ENCODE data around the gene ASCC1.
"Not testable (repeated sequence)": the region's sequence is repeated elsewhere in the genome, so short reads cannot be mapped to it uniquely, and the experiment has no call there.

The ASCC1 gene

GRCh38 chr10:72170263-72170662 lies 45.8 kb downstream of the ASCC1 start:
- no peak for DNase-seq (ENCODE audit: low spot score)

- no peak for DNase-seq (ENCODE audit: low spot score)
Observed at GRCh38 chr10:72167118-72167517, 49.0 kb downstream of the ASCC1 start.

- no peak for DNase-seq (ENCODE audit: low spot score)
Observed at GRCh38 chr10:72164617-72165016, 51.5 kb downstream of the ASCC1 start.

GRCh38 chr10:72162978-72163377 lies 53.1 kb downstream of the ASCC1 start:
- DNase-seq (ENCODE audit: low spot score) = no peak

- no peak for DNase-seq (ENCODE audit: low spot score)
Observed at GRCh38 chr10:72158176-72158575, 57.9 kb downstream of the ASCC1 start.

- no peak for DNase-seq (ENCODE audit: low spot score)
Observed at GRCh38 chr10:72156223-72156622, 59.9 kb downstream of the ASCC1 start.

- DNase-seq (ENCODE audit: low spot score) = no peak
Observed at GRCh38 chr10:72152286-72152685, 63.8 kb downstream of the ASCC1 start.

- DNase-seq (ENCODE audit: low spot score) = not testable (repeated sequence)
Observed at GRCh38 chr10:72150746-72151478, 65.2 kb downstream of the ASCC1 start.

GRCh38 chr10:72147324-72147584 lies 68.8 kb downstream of the ASCC1 start:
- not testable (repeated sequence) for DNase-seq (ENCODE audit: low spot score)

GRCh38 chr10:72146559-72147323 lies 69.3 kb downstream of the ASCC1 start:
- no peak for DNase-seq (ENCODE audit: low spot score)

- DNase-seq (ENCODE audit: low spot score) = no peak
Observed at GRCh38 chr10:72146071-72146470, 70.0 kb downstream of the ASCC1 start.

GRCh38 chr10:72145657-72146056 lies 70.4 kb downstream of the ASCC1 start:
- no peak for DNase-seq (ENCODE audit: low spot score)

- no peak for DNase-seq (ENCODE audit: low spot score)
Observed at GRCh38 chr10:72140850-72141249, 75.2 kb downstream of the ASCC1 start.

GRCh38 chr10:72140174-72140573 lies 75.9 kb downstream of the ASCC1 start:
- no peak for DNase-seq (ENCODE audit: low spot score)

- no peak for DNase-seq (ENCODE audit: low spot score)
Observed at GRCh38 chr10:72137583-72137982, 78.5 kb downstream of the ASCC1 start.

GRCh38 chr10:72136225-72136624 lies 79.9 kb downstream of the ASCC1 start:
- DNase-seq (ENCODE audit: low spot score) = not testable (repeated sequence)

- no peak for DNase-seq (ENCODE audit: low spot score)
Observed at GRCh38 chr10:72134785-72135767, 81.0 kb downstream of the ASCC1 start.

- DNase-seq (ENCODE audit: low spot score) = peak; percentile 45
Observed at GRCh38 chr10:72133517-72133916, 82.6 kb downstream of the ASCC1 start.

GRCh38 chr10:72132854-72133253 lies 83.2 kb downstream of the ASCC1 start:
- no peak for DNase-seq (ENCODE audit: low spot score)

- no peak for DNase-seq (ENCODE audit: low spot score)
Observed at GRCh38 chr10:72127571-72127970, 88.5 kb downstream of the ASCC1 start.

GRCh38 chr10:72126872-72127232 lies 89.2 kb downstream of the ASCC1 start:
- no peak for DNase-seq (ENCODE audit: low spot score)

- peak; percentile 33 for DNase-seq (ENCODE audit: low spot score)
Observed at GRCh38 chr10:72126184-72126871, 89.7 kb downstream of the ASCC1 start.

All from AG08396 (cell line).